Prostate gland (tissue), 2 donors: Measurements from ENCODE around the gene S100A6.

Source experiments
- CTCF ChIP-seq, 4 experiments: fragments of 200-600 bp in 2 of 4; fragments of 450-650 bp in 2 of 4; sonication (generic) in 2 of 4; IDR thresholded peaks; 1 replicate in 3 of 4; 2 replicates in 1 of 4; pipeline ENCODE4 v1.5.1; 2016 to 2019; ENCODE audit warnings: antibody characterized with exemption in 4 of 4, mild to moderate bottlenecking in 2 of 4, moderate library complexity in 2 of 4
- POLR2A ChIP-seq: fragments of 450-650 bp; IDR thresholded peaks from one replicate; pipeline ENCODE4 v1.6.1; 2016; ENCODE audit warnings: antibody characterized with exemption, mild to moderate bottlenecking
- POLR2AphosphoS5 ChIP-seq: sonication (generic); formaldehyde crosslinking; IDR thresholded peaks from one replicate; pipeline ENCODE4 v1.6.1; 2017; ENCODE audit warnings: antibody characterized with exemption

- no peak for TF ChIP-seq CTCF (IDR thresholded peaks at IDR 0.05)
- TF ChIP-seq POLR2A: no peak
- no peak for TF ChIP-seq POLR2AphosphoS5
Measured at GRCh38 chr1:153485863-153486262, 49.9 kb downstream of the S100A6 start.
